Epithelial cell of proximal tubule (primary cell): ENCODE measurements around the gene NAPA. TPM values are rescaled to one million over a fixed set of nuclear protein-coding genes. Genes with fewer than 3 reads are reported as not detected.

ENCODE experiments used
- DNase-seq: peaks from one replicate; pipeline ENCODE4 v3.0.0-alpha.2; 2011; ENCODE audit warnings: low read depth
- H3K4me3 ChIP-seq: 2 replicates; pipeline ENCODE4 v1.5.1; 2011; ENCODE audit warnings: low read depth, mild to moderate bottlenecking, low read length
- CTCF ChIP-seq: conservative IDR thresholded peaks from 2 replicates; pipeline ENCODE4 v1.5.1; 2012; ENCODE audit warnings: low read depth, mild to moderate bottlenecking, low read length
- total RNA-seq: library from RNA; depleted of rRNA; stranded (reverse); fragments of >200 nt; gene quantifications from 2 replicates; pipeline ENCODE4 v1.2.3, GENCODE V29; 2015

The NAPA gene
- total RNA-seq, 1 donor from 2014 or later = 78.9 TPM

DNA sequence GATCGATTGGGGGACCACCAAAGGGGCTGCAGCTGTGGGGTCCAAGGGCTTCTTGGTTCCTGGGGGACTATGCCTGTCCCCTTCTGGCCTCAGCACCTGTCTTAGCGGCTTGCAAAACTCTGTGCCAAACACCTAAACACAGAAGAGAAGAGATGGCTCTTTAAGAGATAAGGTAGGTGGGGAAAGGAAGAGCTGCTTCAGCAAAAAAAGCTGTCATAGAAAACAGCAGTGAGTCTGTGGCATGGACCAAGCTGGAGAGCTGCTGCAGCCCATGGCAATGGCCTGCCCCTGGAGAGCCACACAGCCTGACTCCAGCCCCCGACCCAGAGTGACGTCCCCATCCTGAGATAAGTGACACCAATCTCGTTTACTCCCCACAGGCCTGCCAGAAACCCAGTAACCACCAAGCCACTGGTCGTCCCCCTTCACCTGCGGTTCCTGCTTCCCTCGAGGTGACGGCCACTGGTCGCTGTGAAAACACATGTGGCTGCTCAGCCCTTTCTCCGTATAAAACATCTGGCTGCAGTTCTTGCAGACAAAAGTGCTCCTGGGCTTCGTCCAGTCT lies 25.0 kb upstream of the NAPA start:
- no peak for TF ChIP-seq CTCF
- H3K4me3 ChIP-seq = no peak overlapping the region
- no peak for DNase-seq

DNA sequence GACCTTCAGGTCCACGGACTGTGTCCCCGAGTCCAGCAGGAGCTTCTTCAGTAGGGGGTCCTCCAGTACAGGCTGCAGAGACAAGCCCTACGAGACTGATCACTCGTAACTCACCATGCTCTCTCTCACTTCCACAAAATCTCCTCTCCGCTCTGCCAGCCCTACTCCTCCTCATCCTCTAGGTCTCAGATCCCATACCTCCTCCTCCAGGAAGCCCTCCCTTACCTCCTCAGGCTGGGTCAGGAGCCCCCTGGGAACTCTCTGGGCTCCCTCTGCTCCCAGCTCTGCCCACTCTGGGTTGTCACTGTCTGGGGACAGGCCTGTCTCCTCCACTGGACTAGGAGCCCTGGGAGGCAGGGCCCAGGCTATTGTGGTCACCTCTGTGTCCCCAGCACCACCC lies 23.9 kb upstream of the NAPA start:
- TF ChIP-seq CTCF = no peak
- H3K4me3 ChIP-seq = no peak overlapping the region
- DNase-seq = no peak

- no peak overlapping the region for H3K4me3 ChIP-seq
- no peak for DNase-seq
- TF ChIP-seq CTCF = no peak
Observed at GRCh38 chr19:47537493-47537892, 22.6 kb upstream of the NAPA start.

GRCh38 chr19:47534628-47535027 lies 19.8 kb upstream of the NAPA start:
- DNase-seq = no peak
- H3K4me3 ChIP-seq = no peak overlapping the region
- no peak for TF ChIP-seq CTCF

GRCh38 chr19:47531640-47532387 lies 17.0 kb upstream of the NAPA start:
- DNase-seq = no peak
- no peak overlapping the region for H3K4me3 ChIP-seq
- no peak for TF ChIP-seq CTCF

DNA sequence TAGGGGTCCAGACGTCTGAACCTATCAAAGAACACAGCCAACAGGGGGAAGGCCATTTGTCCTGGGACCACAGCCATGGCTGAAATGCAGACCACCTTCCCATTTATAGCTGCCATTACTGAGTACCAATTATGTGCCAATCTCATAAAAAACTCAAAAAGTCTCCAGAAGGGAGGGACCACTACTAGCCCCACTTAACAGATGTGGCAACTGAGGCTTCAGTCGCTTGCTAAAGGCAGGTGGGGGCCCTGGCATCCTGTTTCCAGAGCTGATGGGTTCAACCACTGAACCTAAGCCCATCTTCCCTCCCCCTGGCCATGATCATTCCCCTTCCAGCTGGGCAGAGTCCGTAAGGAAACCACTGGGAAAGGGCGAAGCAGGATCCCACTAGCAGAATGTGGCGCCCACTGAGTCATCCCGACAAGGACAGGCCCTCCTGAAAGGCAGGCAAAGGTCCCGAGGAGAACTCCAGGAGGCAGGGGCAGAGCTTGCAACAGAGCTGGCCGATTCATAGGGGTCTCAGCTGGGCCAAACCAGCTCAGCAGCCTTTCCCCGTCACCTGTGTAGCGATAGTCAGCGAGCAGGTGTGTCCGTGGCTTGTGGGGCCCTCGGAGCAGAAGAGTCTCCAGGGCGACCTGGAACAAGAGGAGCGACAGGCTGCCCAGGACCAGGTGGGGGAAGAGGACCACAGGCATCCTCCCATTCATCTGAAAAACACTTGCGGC lies 14.3 kb upstream of the NAPA start:
- no peak for DNase-seq
- no peak for TF ChIP-seq CTCF
- H3K4me3 ChIP-seq = no peak overlapping the region
